Right ventricle myocardium inferior (tissue), 1 donor: ENCODE results near the gene DOCK1. TPM values are rescaled to one million over a fixed set of nuclear protein-coding genes. Genes with fewer than 3 reads are reported as not detected.
A peak's percentile ranks its signal among the peaks of the same experiment; 100 is the strongest.
"Not testable (repeated sequence)": the region's sequence is repeated elsewhere in the genome, so short reads cannot be mapped to it uniquely, and the experiment has no call there.

Experiments
- ATAC-seq: fragments of 200-7000 bp; cut with Tn5 transposase; one replicate; pipeline ENCODE4 v1.9.1; 2020; ENCODE audit warnings: mild to moderate bottlenecking, moderate library complexity
- DNase-seq: peaks from one replicate; pipeline ENCODE4 v3.0.0; 2021; ENCODE audit errors: missing footprints
- intact Hi-C: fragments of 100-400 bp; cut with DNase I; formaldehyde crosslinking; loops from one replicate; pipeline ENCODE4 v1.11.0; 2022
- total RNA-seq: library from RNA; stranded (reverse); fragmentation: NEBNext Ultra II Directional; extraction: Animal tissue kit (Norgen Biotek cat#: 25700); gene quantifications from one replicate; pipeline ENCODE4 v1.2.1, GENCODE V29; 2021
- donor health status: DM: no; HTN: yes; CAD: no; lungs with severe emphysema.

DOCK1 gene
- total RNA-seq, 1 donor from 2014 or later: 16.8 TPM

GRCh38 chr10:126895214-126895781 lies 9.9 kb upstream of the DOCK1 start:
- DNase-seq (no peak), ATAC-seq (no peak)
- intact Hi-C loops: no loop called here

DNA sequence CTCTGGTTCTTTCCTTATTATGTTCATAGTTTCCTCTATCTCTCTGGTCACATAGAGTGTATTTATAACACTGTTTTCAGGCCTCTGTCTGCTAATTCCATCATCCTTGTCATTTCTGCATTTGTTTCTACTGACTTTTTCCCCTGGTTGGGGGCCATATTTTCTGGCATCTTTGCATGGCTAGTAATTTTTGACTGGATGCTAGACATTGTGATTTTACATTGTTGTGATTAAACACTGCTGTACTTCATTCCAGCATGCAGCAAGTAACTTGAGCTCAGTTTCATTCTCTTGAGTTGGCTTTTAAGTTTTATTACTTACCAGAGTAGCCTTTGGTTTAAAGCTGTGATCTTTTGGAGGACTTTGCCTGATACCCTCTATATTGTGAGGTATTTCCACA lies 6.8 kb upstream of the DOCK1 start:
- DNase-seq (no peak), ATAC-seq (no peak)
- intact Hi-C loops: no loop called here

GRCh38 chr10:126899529-126899928 lies 5.7 kb upstream of the DOCK1 start:
- intact Hi-C loops, DNase-seq, ATAC-seq: not testable (repeated sequence)

DNA sequence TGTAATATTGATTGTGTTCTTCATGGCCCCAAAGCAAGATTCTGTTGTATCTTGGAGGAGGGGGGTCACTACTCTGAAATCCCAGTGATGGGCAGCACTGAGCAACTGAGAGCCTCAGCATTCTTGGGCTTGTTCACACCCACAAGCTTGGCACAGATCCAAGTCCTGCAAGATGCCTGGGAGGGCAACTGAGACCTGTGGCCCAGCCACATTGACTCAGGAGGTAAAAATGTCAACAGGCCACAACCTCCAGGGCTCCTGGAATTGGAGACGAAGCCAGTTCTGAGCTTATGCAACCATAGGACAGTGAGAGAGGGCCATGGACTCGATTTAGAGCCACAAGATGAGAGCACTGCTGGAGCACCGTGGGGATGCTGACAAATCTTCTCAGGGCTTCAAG lies 3.1 kb upstream of the DOCK1 start:
- DNase-seq (no peak), ATAC-seq (no peak)
- intact Hi-C loops: no loop called here

GRCh38 chr10:126903656-126904360 lies 1.4 kb upstream of the DOCK1 start:
- intact Hi-C loops: no loop called here
- DNase-seq: no peak
- no peak for ATAC-seq

DNA sequence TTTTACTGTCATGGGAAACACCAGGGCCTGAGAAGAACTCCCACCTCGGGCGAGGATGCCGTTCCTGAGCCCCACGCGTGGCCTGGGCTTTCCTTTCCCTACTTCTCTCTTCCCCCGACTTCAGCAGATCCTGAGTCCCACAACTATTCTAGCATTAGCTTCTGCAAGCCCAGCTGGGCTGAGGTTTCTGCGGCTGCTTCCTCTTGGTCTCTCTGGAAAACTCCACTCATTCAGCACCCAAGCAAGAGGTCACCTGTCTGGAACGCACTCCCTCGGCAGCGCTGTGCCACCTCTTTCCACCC lies 761 bp upstream of the DOCK1 start:
- ATAC-seq: no peak
- intact Hi-C loops: no loop called here
- no peak for DNase-seq

- DNase-seq: no peak
- ATAC-seq: peak; percentile 20
- intact Hi-C loops: loop anchor here (5.0 kb wide), 2 partner anchors 61 to 96 kb away; no protein-coding TSS in a partner anchor
Measured at GRCh38 chr10:126905776-126906703, 812 bp downstream of the DOCK1 start.

DNA sequence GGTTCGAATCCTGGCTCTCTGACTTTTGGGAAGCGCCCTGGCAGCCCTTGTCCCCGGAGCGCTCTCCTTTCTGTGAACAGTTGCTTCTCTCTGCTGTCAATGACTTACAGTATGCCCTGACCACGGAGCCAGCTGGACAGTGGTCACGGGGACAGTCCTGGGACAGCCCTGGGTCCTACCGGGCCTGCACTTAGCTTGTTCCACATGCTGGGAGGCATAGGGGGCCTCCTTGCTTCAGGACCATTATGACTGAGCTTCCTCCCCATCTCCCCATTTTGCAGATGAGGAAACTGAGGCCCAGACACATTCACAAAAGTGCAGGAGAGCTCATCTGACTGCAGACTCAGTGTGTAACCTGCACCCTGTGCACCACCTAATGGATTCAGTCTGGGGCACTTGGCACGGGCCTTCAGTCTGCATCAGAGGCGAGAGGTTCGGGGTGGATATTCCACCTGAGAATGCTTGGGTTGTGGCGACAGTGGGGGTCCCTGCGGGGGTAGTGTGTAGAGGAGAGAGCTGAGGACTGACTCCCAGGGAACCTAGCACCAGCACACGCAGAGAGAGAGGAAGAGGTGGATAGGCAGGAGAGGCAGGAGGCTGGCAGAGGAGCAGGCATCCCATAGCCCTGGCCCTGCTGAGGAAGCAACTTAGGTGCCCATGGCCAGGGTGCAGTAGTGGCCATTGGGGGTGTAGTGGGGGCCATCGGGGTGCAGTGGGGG lies 1.6 kb downstream of the DOCK1 start:
- no peak for DNase-seq
- no peak for ATAC-seq
- intact Hi-C loops: loop anchor here (5.0 kb wide), 2 partner anchors 60 to 95 kb away; no protein-coding TSS in a partner anchor

DNA sequence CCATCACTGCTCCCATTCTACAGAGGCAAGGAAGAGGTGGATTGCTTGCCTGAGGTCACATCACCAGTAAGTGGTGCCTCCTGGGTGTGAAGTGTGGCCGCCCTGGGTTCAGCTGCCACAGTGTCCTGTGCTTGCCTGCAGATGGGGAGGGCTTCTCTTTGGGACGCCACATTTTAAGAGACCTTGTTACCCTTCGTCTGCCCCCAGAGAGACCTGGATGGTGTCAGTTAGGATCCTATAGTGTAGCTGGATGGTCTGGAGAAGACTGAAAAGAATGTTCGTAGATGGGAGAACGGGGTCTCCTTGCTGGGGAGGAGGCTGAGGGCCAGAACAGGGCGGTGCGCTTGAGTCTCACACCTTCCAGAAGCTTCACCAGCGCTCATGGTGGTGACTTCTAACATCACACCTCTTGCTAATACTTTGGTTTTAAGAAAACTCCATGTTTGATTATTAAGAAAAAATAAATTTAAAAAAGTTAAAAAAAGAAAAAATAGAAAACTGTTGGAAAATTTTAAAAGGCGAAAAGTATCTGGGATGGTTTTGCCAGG lies 2.3 kb downstream of the DOCK1 start:
- DNase-seq (no peak), ATAC-seq (no peak)
- intact Hi-C loops: loop anchor here (5.0 kb wide), 2 partner anchors 60 to 95 kb away; no protein-coding TSS in a partner anchor

DNA sequence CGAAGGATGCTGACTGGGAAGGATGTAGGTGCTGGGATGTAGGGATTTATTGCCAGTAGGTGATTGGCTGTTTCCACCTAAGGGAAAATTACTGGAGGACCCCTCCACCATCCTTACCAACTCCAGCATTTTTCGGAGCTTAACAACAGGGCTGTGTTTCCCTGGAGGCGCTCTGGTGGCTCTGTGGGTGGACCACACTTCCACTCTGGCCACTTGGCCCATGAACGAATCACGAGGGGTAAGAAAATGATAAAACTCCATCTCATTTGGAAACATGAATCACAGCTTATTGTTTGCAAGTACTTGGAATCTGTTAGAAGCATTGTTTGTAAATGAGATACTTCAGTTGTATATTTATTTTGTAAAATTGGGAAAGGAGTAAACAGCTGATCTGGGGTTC lies 3.0 kb downstream of the DOCK1 start:
- intact Hi-C loops: loop anchor here (5.0 kb wide), 2 partner anchors 59 to 94 kb away; no protein-coding TSS in a partner anchor
- DNase-seq (no peak), ATAC-seq (no peak)

DNA sequence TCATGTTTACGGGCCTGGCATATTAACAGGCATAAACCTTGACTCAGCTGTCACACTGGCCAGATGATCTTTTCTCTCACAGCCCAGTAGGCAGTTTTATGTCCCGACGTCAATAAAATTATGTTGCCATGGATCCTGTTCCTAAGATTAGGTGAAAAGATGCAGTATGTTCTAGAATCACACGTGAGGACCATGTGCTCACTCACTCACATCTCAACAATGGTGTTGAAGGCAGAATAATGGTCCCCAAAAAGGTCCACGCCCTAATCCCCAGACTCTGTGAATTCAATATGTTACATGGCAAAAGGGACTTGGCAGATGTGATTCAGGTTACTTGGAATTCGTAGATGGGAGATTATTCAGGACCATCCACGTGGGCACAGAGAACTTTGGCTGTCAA lies 3.5 kb downstream of the DOCK1 start:
- intact Hi-C loops: loop anchor here (5.0 kb wide), 2 partner anchors 59 to 94 kb away; no protein-coding TSS in a partner anchor
- ATAC-seq (no peak), DNase-seq (no peak)

- ATAC-seq (no peak), DNase-seq (no peak)
- intact Hi-C loops: loop anchor here (5.0 kb wide), 2 partner anchors 58 to 93 kb away; no protein-coding TSS in a partner anchor
Measured at GRCh38 chr10:126909147-126909546, 3.9 kb downstream of the DOCK1 start.

DNA sequence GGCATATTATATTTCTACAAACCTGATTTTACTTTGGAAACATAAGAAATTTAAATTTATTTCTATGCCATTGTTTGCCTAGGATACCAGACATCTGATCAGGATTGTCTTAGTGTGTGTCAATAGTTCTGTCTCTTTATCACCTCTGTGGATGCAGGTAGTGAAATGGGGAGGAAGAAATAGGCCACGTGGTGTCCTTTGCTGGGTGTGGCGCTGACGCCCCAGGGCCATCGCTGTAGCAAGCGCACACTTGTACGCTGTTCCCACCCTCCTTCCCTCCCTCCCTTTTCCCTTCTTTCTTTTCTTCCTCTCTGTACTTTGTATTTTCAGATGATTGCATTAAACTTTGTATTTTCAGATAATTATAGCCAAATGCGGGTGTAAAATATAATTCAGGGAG lies 5.0 kb downstream of the DOCK1 start:
- ATAC-seq: no peak
- intact Hi-C loops: no loop called here

GRCh38 chr10:126910798-126911197 lies 5.6 kb downstream of the DOCK1 start:
- ATAC-seq: no peak
- DNase-seq: no peak
- intact Hi-C loops: no loop called here

More for the DNA sequence above, 5.0 kb downstream of the DOCK1 start:
- no peak for DNase-seq

DNA sequence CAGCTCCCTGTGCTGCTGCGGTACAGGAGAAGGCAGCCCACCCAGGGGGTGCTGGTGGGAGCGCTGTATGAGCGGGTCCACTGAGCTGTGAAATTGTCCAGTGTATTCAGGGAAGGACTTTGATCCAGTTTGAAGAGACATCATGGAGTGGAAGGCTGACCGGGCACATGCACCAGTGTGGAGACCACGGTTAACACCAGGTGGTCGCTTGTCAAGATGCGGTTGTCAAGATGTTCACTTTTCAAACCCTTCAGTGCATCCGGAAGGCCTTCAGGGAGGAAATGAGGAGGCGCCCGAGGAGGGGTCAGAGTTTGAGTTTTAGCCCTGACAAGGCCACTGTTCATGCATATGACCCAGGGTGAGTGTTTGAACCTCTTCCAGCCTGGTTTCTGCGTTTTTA lies 6.1 kb downstream of the DOCK1 start:
- intact Hi-C loops: no loop called here
- ATAC-seq (no peak), DNase-seq (no peak)

DNA sequence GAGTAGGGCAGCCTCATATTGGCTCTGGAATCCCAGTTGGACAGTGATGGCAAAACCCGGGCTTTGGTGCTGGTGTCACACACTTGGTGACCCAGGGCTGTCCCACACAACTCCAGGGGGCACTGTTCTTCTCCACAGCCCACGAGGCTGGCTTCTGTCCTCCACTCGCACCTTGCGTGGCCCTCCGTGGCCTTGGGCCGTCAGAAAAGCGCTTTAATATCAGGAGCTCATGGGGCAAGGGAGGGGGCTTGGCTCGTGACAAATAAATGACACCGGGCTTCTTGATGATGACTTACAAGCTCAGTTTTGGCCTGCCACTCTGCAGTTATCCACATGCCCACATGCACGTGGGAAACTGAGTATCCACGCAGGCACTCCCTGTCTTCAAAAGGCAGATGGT lies 8.1 kb downstream of the DOCK1 start:
- intact Hi-C loops: no loop called here
- DNase-seq: no peak
- ATAC-seq: no peak

DNA sequence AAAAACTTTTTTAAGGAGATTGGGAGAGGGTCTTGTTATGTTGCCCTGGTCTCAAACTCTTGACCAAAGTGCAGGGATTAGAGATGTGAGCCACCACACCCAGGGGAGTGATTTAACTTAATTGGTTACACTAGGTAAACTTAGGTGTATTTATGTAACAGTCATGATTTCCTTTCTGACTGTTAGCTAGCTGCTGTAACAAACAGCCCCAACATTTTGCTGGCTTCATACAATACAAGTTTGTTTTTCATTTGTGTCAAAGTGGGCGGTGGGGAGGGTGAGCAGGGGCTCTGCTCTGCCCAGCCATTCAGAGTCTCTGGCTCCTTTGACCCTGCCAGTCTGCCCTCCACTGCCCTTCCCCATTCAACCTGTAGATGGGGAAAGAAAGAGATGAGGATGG lies 9.3 kb downstream of the DOCK1 start:
- ATAC-seq: no peak
- intact Hi-C loops: no loop called here
- no peak for DNase-seq

DNA sequence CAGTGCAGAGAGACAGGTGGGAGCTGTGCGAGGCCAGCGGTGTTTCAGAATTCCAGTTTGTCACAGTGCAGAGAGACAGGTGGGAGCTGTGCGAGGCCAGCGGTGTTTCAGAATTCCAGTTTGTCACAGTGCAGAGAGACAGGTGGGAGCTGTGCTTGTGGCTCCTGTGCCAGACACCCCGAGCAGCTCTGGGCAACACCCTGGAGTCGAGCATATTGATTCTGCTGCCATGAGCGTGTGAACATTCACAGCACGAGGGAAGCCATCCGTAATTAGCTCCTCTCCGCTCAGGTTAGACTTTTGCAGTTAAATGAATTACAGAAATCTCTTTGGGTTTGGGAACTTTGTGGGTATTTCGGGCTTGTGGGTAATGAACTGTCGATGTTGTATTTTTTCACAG lies 11.7 kb downstream of the DOCK1 start:
- DNase-seq, intact Hi-C loops, ATAC-seq: not testable (repeated sequence)

DNA sequence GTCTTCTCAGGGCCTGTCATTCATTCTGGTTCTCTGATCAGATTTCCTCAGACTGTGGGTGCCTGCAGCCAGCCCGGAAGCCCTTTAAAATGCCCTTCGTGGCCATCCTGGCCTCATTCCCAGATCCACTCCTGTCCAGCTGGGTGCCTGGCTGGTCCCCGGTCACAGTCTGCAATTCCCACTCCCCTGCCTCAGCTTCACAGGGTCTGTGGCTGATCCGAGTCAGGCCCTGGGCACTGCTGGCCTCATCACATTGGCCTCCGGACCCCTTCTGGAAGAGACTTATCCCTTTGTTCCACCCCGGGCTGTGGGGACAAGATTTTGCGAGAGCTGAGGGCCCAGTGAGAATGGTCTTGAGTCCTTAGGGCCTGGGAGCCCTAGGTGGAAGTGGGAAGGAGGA lies 12.1 kb downstream of the DOCK1 start:
- peak; percentile 55 for ATAC-seq
- DNase-seq: no peak
- intact Hi-C loops: no loop called here
